Activated B cell treated with CpG ODN at 0.5 μM for 24 hours (primary cell): Measurements from ENCODE around the gene E4F1. TPM values are rescaled to one million over a fixed set of nuclear protein-coding genes. Genes with fewer than 3 reads are reported as not detected.

Experiments
- ATAC-seq: fragments of 200-7000 bp; cut with Tn5 transposase; one replicate; pipeline ENCODE4 v1.10.0; 2021; ENCODE audit warnings: low read depth, mild to moderate bottlenecking, moderate library complexity
- CTCF ChIA-PET: fragments of 350-600 bp; sonication (Branson Sonifier 250); formaldehyde crosslinking; loops from one replicate; lab custom pipeline; 2021; ENCODE audit warnings: antibody characterized with exemption; lab: Charles Lee
- POLR2A ChIA-PET: fragments of 350-600 bp; sonication (Branson Sonifier 250); formaldehyde crosslinking; loops from one replicate; lab custom pipeline; 2021; ENCODE audit warnings: antibody characterized with exemption; lab: Charles Lee
- DNase-seq: peaks from one replicate; pipeline ENCODE4 v3.0.0; 2022
- H3K27ac Mint-ChIP-seq: one replicate; pipeline ENCODE4 v1.8.0; 2020; ENCODE audit warnings: mixed read lengths
- H3K27me3 Mint-ChIP-seq: one replicate; pipeline ENCODE4 v1.8.0; 2021; ENCODE audit warnings: mixed read lengths
- H3K36me3 Mint-ChIP-seq: one replicate; pipeline ENCODE4 v1.8.0; 2021; ENCODE audit warnings: low read depth, mixed read lengths
- H3K4me1 Mint-ChIP-seq: one replicate; pipeline ENCODE4 v1.8.0; 2021; ENCODE audit warnings: mixed read lengths
- H3K4me3 Mint-ChIP-seq: one replicate; pipeline ENCODE4 v1.8.0; 2020; ENCODE audit warnings: mild to moderate bottlenecking, mixed read lengths
- H3K9me3 Mint-ChIP-seq: one replicate; pipeline ENCODE4 v1.8.0; 2020; ENCODE audit warnings: mixed read lengths
- intact Hi-C: fragments of 100-400 bp; cut with micrococcal nuclease; formaldehyde crosslinking; loops from one replicate; pipeline ENCODE4 v1.15.1; 2024
- total RNA-seq: library from RNA; stranded (reverse); gene quantifications from 2 replicates; pipeline ENCODE4 v1.2.3, GENCODE V29; 2022
- TF ChIP-seq, protein P1 (sequence below): fragments of 200-600 bp; IDR thresholded peaks from one replicate; pipeline ENCODE4 v1.8.0; 2022; ENCODE audit warnings: antibody characterized with exemption, mild to moderate bottlenecking

E4F1 gene
- total RNA-seq, 1 donor from 2014 or later = 29.9 TPM

DNA sequence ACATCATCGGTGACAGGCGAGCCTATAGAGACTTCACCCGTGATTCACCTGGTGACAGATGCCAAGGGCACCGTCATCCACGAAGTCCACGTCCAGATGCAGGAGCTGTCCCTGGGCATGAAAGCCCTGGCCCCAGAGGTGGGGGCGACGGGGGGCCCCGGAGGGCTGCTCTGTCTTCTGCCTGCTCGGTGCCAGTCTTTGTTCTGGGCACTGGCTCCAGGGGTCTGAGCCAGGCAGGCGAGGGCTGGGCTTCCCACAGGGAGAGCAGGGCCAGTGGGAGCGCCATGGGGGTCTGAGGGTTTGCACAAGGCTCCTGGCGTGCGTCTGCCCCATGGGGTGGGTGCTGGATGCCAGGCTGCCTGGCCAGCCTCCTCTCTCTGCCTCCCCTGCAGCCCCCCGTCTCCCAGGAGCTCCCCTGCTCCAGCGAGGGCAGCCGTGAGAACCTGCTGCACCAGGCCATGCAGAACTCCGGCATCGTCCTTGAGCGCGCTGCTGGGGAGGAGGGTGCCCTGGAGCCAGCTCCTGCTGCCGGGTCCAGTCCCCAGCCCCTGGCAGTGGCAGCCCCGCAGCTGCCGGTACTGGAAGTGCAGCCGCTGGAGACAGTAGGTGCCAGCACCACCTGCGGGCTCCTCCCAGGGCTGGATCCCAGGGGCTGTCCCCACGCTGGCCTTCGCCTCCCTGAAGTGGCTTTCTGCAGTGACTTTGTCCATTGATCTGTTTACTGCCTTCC is 9.8 kb downstream of the E4F1 start:
- Mint-ChIP-seq H3K9me3 (no peaks in the 10 kb centered on the region), H3K27me3 (peaks cover 2% of the 10 kb centered on the region), H3K27ac (no peak overlapping the region), H3K4me1 (no peaks in the 10 kb centered on the region), H3K4me3 (no peak overlapping the region), H3K36me3 (peaks cover 42% of the 10 kb centered on the region)
- no peak for DNase-seq
- ChIA-PET CTCF (no interaction called here), POLR2A (no interaction called here)
- intact Hi-C loops = no loop called here
- TF ChIP-seq, protein P1, sequence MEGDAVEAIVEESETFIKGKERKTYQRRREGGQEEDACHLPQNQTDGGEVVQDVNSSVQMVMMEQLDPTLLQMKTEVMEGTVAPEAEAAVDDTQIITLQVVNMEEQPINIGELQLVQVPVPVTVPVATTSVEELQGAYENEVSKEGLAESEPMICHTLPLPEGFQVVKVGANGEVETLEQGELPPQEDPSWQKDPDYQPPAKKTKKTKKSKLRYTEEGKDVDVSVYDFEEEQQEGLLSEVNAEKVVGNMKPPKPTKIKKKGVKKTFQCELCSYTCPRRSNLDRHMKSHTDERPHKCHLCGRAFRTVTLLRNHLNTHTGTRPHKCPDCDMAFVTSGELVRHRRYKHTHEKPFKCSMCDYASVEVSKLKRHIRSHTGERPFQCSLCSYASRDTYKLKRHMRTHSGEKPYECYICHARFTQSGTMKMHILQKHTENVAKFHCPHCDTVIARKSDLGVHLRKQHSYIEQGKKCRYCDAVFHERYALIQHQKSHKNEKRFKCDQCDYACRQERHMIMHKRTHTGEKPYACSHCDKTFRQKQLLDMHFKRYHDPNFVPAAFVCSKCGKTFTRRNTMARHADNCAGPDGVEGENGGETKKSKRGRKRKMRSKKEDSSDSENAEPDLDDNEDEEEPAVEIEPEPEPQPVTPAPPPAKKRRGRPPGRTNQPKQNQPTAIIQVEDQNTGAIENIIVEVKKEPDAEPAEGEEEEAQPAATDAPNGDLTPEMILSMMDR = no peak
- ATAC-seq = no peak

DNA sequence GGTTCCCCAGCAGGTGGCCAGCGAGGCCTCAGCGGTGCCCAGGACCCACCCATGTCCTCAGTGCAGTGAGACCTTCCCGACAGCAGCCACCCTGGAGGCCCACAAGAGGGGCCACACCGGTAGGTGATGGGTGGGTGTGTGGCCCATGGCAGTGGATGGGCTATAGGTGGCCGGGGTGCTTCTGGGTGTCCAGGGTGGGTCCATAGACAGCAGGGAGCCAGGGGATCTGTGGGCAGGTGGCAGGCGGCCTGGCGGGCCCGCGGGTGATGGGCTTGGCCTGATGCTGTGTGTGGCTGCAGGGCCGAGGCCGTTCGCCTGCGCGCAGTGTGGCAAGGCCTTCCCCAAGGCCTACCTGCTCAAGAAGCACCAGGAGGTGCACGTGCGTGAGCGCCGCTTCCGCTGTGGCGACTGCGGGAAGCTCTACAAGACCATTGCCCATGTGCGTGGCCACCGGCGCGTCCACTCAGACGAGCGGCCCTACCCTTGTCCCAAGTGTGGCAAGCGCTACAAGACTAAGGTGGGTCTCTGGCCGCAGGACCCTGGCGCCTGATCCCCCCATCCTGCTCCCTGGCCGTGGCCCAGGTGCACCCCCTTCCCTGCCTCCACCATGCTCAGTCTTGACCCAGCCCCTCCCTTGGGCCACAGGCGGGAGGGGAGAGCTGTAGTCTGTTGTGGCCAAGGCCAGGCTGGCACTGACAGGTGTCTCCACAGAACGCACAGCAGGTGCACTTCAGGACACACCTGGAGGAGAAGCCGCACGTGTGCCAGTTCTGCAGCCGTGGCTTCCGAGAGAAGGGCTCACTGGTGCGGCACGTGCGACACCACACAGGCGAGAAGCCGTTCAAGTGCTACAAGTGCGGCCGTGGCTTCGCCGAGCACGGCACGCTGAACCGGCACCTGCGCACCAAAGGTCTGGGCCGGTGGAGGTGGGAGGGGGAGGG is 10.8 kb downstream of the E4F1 start:
- no peak for ATAC-seq
- CTCF ChIA-PET = no interaction called here
- H3K4me1 Mint-ChIP-seq = no peaks in the 10 kb centered on the region
- peaks cover 2% of the 10 kb centered on the region for H3K27me3 Mint-ChIP-seq
- TF ChIP-seq, protein P1 = no peak
- H3K27ac Mint-ChIP-seq = no peak overlapping the region
- H3K36me3 Mint-ChIP-seq = peaks cover 38% of the 10 kb centered on the region
- H3K4me3 Mint-ChIP-seq = no peak overlapping the region
- DNase-seq = no peak
- POLR2A ChIA-PET = no interaction called here
- intact Hi-C loops = no loop called here
- no peaks in the 10 kb centered on the region for H3K9me3 Mint-ChIP-seq

DNA sequence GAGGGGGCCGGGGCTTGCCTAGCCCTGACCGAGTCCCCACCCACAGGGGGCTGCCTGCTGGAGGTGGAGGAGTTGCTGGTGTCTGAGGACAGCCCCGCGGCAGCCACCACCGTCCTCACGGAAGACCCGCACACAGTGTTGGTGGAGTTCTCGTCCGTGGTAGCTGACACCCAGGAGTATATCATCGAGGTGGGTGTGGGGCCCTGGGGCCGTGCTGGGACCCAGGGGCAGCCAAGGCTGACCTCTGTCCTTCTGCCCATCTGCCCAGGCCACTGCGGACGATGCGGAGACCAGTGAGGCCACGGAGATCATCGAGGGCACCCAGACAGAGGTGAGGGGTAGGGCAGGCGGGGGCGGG is 11.4 kb downstream of the E4F1 start:
- ChIA-PET POLR2A (no interaction called here), CTCF (no interaction called here)
- Mint-ChIP-seq H3K27me3 (peaks cover 2% of the 10 kb centered on the region), H3K4me1 (no peaks in the 10 kb centered on the region), H3K9me3 (no peaks in the 10 kb centered on the region), H3K36me3 (peaks cover 38% of the 10 kb centered on the region), H3K27ac (no peak overlapping the region), H3K4me3 (no peak overlapping the region)
- intact Hi-C loops = no loop called here
- DNase-seq (no peak), ATAC-seq (no peak)
- TF ChIP-seq, protein P1 = no peak

DNA sequence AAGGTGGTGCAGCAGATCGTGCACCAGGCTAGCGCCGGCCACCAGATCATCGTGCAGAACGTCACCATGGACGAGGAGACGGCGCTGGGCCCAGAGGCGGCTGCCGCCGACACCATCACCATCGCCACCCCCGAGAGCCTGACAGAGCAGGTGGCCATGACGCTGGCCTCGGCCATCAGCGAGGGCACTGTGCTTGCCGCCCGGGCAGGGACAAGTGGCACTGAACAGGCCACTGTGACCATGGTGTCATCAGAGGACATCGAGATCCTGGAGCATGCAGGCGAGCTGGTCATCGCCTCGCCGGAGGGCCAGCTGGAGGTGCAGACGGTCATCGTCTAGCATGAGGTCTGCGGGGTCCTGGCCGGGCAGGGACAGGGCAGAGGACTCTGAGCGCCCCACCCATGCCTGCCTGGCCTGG is 11.9 kb downstream of the E4F1 start:
- ATAC-seq (no peak), DNase-seq (no peak)
- TF ChIP-seq, protein P1 = no peak
- Mint-ChIP-seq H3K4me3 (no peak overlapping the region), H3K9me3 (no peaks in the 10 kb centered on the region), H3K27me3 (peaks cover 2% of the 10 kb centered on the region), H3K4me1 (no peaks in the 10 kb centered on the region), H3K27ac (no peak overlapping the region), H3K36me3 (peaks cover 36% of the 10 kb centered on the region)
- intact Hi-C loops = no loop called here
- POLR2A ChIA-PET = no interaction called here
- CTCF ChIA-PET = no interaction called here

DNA sequence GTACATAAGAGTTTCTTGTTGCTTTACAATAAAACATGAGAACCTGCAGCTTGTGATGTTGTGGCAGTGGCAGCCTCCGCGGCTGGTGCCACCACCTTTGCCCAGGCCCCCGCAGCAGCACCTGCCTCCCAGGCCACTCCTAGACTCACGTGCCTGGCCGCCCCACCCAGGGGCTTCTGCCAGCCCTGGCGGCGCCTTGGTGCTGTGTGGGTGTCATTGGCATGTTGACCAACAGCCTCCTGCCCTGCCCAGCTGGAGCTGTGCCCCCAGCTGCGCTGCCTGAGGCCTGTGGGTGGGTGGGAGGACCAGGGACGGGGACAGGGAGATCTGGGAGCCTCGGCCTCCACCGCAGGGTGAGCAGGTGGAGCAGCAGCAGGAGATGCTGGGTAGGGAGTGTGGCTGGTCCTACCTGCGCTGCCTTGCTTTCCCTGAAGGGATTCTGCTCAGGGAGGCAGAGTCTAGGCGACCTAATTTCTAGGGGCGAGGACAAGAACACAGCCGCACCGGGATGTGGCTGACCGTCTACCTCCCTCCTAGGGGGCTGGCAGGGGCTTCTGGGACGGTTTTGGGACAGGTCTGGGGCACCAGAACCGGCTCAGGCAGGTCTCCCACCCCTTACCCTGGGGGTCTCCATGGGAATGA is 12.4 kb downstream of the E4F1 start:
- DNase-seq (no peak), ATAC-seq (no peak)
- H3K36me3 Mint-ChIP-seq = peaks cover 32% of the 10 kb centered on the region
- H3K4me3 Mint-ChIP-seq = no peak overlapping the region
- TF ChIP-seq, protein P1 = no peak
- peaks cover 2% of the 10 kb centered on the region for H3K27me3 Mint-ChIP-seq
- ChIA-PET CTCF (no interaction called here), POLR2A (no interaction called here)
- no peaks in the 10 kb centered on the region for H3K9me3 Mint-ChIP-seq
- intact Hi-C loops = no loop called here
- no peaks in the 10 kb centered on the region for H3K4me1 Mint-ChIP-seq
- H3K27ac Mint-ChIP-seq = no peak overlapping the region
